ENCODE data around the gene CABP2. TPM values are rescaled to one million over a fixed set of nuclear protein-coding genes. Genes with fewer than 3 reads are reported as not detected.
A peak's percentile ranks its signal among the peaks of the same experiment; 100 is the strongest.
"Not testable (repeated sequence)": the region's sequence is repeated elsewhere in the genome, so short reads cannot be mapped to it uniquely, and the experiment has no call there.

Gene CABP2
- total RNA-seq, 2 experiments from 2014 or later = not detected

DNA sequence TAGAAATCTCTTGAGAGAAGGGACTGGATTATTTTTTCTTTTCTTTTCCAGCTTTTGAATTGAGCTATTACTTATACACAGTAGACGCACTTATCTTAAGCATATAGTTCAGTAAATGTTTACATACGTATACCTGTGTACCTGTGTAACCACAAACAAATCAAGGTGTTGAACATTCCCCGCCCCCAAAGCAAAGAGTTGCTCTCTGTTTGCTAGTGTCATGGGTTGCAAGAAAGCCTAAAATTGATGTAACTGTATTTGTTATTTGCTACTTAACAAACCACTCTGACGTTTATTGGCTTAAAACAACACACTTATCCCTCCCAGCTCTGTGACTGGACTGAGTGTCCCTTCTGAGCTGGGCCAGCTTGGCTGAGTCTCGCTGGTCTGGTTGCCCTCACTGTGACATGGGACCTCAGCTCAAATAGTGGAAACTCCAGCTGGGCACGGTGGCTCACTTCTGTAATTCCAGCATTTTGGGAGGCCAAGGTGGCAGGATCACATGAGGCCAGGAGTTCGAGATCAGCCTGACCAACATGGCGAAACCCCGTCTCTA lies 25.4 kb upstream of the CABP2 start:
- Mint-ChIP-seq H3K27ac (no peak overlapping the region), H3K36me3 (no peaks in the 10 kb centered on the region), H3K4me1 (no peaks in the 10 kb centered on the region), H3K27me3 (peaks cover 26% of the 10 kb centered on the region), H3K9me3 (ENCODE audit: low read depth) (no peaks in the 10 kb centered on the region), H3K4me3 (no peak overlapping the region)
- DNase-seq (no peak), ATAC-seq (no peak)
- CTCF ChIA-PET = no interaction called here

DNA sequence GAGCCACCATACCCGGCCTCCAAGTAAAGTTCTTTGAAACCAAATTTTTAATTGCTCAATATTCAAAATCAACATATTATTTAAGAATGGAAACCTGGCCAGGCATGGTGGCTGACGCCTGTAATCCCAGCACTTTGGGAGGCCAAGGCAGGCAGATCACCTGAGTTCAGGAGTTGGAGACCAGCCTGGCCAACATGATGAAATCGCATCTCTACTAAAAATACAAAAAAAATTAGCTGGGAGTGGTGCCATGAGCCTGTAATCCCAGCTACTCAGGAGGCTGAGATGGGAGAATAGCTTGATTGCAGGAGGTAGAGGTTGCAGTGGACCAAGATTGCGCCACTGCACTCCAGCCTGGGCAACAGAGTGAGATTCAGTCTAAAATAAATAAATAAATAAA lies 24.9 kb upstream of the CABP2 start:
- H3K27ac Mint-ChIP-seq; DNase-seq; H3K4me1 Mint-ChIP-seq; ATAC-seq; H3K9me3 Mint-ChIP-seq (ENCODE audit: low read depth); H3K36me3 Mint-ChIP-seq; H3K4me3 Mint-ChIP-seq; CTCF ChIA-PET: not testable (repeated sequence)
- peaks cover 24% of the 10 kb centered on the region for H3K27me3 Mint-ChIP-seq

DNA sequence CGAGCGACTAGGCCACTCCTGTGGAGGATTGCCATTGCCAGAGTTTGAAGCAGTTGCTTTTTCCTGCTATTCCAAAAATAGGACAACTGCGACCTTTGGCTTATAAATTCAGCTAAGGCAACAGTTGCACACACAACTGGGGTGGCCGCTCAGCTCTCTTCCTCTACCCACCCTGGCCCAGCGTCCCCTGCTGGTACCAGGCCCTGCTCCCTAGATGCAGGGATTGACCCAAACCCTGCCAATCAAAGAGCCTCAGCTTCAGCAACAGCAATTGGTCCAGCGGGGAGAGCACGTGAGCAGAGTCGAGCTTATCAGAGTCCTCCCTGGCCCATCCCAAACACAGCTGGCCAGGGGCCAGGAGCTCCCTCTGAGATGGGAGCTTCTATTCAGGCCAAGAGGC lies 22.0 kb upstream of the CABP2 start:
- no peaks in the 10 kb centered on the region for H3K9me3 Mint-ChIP-seq (ENCODE audit: low read depth)
- CTCF ChIA-PET = interaction anchor here (1.1 kb wide), 1 partner anchor 27 kb away, joined by 3 read pairs; no protein-coding TSS in a partner anchor
- no peaks in the 10 kb centered on the region for H3K4me1 Mint-ChIP-seq
- no peak for DNase-seq
- ATAC-seq = no peak
- peaks cover 4% of the 10 kb centered on the region for H3K27me3 Mint-ChIP-seq
- H3K4me3 Mint-ChIP-seq = no peak overlapping the region
- H3K36me3 Mint-ChIP-seq = no peaks in the 10 kb centered on the region
- no peak overlapping the region for H3K27ac Mint-ChIP-seq

DNA sequence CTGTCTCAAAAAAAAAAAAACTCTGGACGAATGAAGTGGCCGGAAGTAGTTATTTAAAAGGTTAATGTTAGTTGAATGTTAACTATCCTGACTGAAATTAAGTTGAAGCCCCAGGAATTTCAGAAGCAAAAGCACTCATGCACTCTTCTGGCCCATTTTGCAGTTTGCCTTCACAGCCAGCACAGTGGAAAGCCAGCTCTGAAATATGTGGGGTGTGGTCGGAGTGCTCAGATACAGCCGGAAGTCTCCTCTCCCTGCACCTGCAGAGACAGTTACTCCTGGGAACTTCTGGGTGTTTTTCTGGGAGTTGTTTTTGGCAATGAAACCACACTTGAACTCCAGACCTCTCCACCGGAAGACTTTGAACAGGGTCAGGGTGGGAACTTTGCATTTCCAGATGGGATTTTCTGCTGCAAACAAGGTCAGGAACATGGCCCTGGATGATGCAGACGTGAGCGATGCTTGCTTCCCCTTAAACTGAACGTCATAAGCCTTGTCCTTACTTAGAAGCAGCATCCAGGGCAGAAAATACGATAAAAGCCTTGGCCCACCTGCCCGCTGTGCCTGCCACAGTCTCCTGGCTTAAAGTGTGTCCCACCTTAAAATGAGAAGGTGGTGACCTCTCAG lies 21.5 kb upstream of the CABP2 start:
- peaks cover 2% of the 10 kb centered on the region for H3K27me3 Mint-ChIP-seq
- no peak overlapping the region for H3K4me3 Mint-ChIP-seq
- H3K9me3 Mint-ChIP-seq (ENCODE audit: low read depth) = no peaks in the 10 kb centered on the region
- CTCF ChIA-PET = interaction anchor here (1.1 kb wide), 1 partner anchor 27 kb away, joined by 3 read pairs; no protein-coding TSS in a partner anchor
- H3K36me3 Mint-ChIP-seq = no peaks in the 10 kb centered on the region
- no peak overlapping the region for H3K27ac Mint-ChIP-seq
- ATAC-seq (no peak), DNase-seq (no peak)
- no peaks in the 10 kb centered on the region for H3K4me1 Mint-ChIP-seq

DNA sequence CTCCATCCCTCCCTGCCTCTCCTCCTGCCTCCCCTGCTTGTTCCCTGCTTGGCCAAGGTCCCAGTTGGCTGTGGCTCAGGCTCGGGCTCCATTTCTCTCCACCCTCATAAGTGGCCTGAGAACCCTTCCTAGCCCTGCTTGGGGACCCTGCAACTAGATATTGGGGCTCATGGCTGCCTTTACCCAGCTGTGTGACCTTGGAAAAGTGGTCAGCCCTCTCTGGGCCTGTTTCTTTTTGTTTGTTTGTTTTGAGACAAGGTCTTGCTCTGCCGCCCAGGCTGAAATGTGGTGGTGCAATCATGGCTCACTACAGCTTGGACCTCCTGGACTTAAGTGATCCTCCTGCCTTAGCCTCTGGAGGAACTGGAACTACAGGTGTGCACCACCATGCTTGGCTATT lies 20.3 kb upstream of the CABP2 start:
- Mint-ChIP-seq H3K4me1 (no peaks in the 10 kb centered on the region), H3K9me3 (ENCODE audit: low read depth) (no peaks in the 10 kb centered on the region), H3K27me3 (peaks cover 2% of the 10 kb centered on the region), H3K36me3 (no peaks in the 10 kb centered on the region), H3K4me3 (no peak overlapping the region), H3K27ac (no peak overlapping the region)
- ATAC-seq (no peak), DNase-seq (no peak)
- CTCF ChIA-PET = no interaction called here

DNA sequence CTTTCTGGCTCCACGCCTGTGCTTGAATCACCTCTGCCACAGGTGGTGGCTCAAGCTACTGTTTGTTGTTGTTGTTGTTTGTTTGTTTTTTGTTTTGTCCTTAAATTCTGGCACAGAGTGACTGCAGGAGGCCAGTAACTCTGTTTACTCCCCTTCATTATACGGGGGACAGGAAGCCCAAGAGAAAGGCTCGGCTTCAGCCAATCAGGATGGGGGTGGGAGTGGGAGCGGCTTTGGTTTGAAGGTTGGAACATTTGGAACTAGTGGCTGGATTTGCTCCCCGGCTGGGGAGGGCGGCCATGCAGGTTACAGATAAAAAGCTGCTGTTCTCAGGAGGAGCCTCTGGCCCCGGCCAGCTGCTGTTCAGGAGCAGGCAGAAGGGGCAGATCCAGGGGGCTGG lies 19.7 kb upstream of the CABP2 start:
- Mint-ChIP-seq H3K27me3 (peaks cover 2% of the 10 kb centered on the region), H3K4me1 (no peaks in the 10 kb centered on the region), H3K36me3 (no peaks in the 10 kb centered on the region), H3K9me3 (ENCODE audit: low read depth) (no peaks in the 10 kb centered on the region), H3K4me3 (no peak overlapping the region), H3K27ac (no peak overlapping the region)
- no peak for DNase-seq
- CTCF ChIA-PET = no interaction called here
- ATAC-seq = no peak

DNA sequence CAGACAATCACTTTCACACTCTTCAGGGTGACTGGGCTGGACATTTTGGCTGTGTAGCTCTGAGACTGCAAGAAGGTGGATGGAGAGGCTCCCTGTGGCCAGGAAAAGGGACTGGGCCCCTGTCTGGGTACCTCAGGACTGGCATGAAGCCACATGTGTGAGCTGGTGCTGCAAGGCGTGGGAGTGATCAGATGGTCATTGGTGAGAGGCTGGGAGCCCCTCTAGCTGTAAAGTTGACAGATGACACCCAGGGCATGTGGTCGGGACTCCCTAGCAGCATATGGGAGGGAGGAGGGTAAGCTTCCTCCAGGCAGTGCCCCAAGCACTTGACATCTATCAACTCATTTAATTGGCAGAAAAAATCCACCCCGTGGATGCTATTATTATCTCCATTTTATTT lies 18.9 kb upstream of the CABP2 start:
- H3K4me3 Mint-ChIP-seq = no peak overlapping the region
- ATAC-seq (no peak), DNase-seq (no peak)
- no peaks in the 10 kb centered on the region for H3K4me1 Mint-ChIP-seq
- peaks cover 2% of the 10 kb centered on the region for H3K27me3 Mint-ChIP-seq
- H3K36me3 Mint-ChIP-seq = no peaks in the 10 kb centered on the region
- H3K9me3 Mint-ChIP-seq (ENCODE audit: low read depth) = no peaks in the 10 kb centered on the region
- no peak overlapping the region for H3K27ac Mint-ChIP-seq
- CTCF ChIA-PET = interaction anchor here (1.7 kb wide), 1 partner anchor 30 kb away, joined by 4 read pairs; no protein-coding TSS in a partner anchor

DNA sequence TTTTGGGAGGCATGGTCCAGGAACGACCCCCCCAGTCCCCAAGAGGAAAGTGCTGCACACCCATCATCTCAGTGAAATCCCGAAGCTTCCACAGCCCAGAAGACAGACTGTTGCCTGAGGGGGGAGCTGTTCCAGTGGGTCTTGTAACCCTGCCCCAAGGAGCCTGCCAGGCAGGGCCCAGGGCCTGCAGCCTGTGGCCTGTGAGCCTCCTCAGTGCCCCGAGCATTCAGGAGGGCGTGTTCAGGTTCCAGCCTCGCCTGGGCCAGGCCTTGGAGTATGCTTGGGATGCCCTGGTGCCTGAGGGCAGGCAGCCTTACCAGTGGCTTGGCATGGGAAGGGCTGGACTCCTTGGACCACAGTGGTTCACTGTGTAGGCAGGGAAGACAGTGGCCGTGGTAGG lies 18.0 kb upstream of the CABP2 start:
- ATAC-seq (no peak), DNase-seq (no peak)
- no peaks in the 10 kb centered on the region for H3K27me3 Mint-ChIP-seq
- H3K4me1 Mint-ChIP-seq = no peaks in the 10 kb centered on the region
- CTCF ChIA-PET = interaction anchor here (0.5 to 1.7 kb wide), 2 partner anchors 31 to 748 kb away, joined by 3 to 4 read pairs; no protein-coding TSS in a partner anchor
- H3K9me3 Mint-ChIP-seq (ENCODE audit: low read depth) = no peaks in the 10 kb centered on the region
- no peaks in the 10 kb centered on the region for H3K36me3 Mint-ChIP-seq
- H3K27ac Mint-ChIP-seq = no peak overlapping the region
- no peak overlapping the region for H3K4me3 Mint-ChIP-seq

DNA sequence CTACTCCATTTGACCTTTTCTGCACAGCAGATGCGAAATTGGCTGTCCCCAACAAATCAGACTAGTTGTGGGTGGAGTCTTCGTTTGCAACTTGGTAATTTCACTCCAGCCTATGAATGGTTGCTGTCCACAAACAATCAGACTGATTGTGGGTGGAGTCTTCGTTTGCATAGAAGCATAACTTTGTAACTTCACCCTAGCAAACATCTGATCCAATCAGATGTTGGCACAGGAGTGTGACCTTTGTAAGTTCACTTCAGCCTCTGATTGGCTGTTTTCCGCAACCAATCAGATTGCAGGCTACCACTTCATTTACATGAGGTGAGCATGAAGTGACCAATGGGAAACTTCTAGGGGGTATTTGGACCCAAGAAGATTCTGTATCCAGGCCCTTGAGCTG lies 16.3 kb upstream of the CABP2 start:
- Mint-ChIP-seq H3K36me3 (no peaks in the 10 kb centered on the region), H3K27me3 (no peaks in the 10 kb centered on the region), H3K27ac (no peak overlapping the region), H3K4me1 (no peaks in the 10 kb centered on the region), H3K4me3 (no peak overlapping the region), H3K9me3 (ENCODE audit: low read depth) (peaks cover 1% of the 10 kb centered on the region)
- no peak for ATAC-seq
- CTCF ChIA-PET = interaction anchor here (0.6 kb wide), 1 partner anchor 12 kb away, joined by 3 read pairs; no protein-coding TSS in a partner anchor
- DNase-seq = no peak

DNA sequence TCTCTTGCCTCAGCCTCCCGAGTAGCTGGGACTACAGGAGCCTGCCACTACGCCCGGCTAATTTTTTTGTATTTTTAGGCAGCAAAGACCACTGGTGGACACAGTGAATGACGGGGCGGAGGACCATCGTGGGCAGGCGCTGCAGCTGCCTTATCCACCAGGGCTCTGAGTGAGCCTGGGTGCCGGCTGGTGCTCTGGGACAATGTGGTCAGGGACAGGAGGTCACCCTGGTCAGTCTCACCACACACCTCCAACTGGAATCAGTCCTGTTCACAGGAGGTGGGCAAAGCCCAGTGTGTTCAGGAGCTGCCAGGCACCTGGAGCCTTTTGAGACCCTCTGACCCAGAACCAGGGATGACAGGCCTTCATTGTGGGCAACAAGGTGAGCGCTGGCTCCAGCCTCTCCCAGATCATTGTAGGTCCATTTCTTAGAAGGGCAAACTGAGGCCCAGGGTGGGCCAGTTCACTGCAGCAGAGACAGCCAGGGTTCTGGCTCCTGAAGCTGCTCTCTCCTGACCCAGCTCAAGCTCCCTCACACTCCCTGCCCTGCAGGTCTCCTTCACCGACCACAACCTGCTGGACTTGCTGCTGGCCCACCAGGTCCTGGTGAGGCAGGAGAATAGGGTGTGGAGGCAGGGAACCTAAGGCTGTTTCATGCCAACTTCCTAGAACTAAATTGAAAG lies 15.7 kb upstream of the CABP2 start:
- DNase-seq (peak; percentile 29), ATAC-seq (no peak)
- CTCF ChIA-PET = no interaction called here
- no peak overlapping the region for H3K4me3 Mint-ChIP-seq
- H3K27me3 Mint-ChIP-seq = no peaks in the 10 kb centered on the region
- H3K4me1 Mint-ChIP-seq = no peaks in the 10 kb centered on the region
- H3K9me3 Mint-ChIP-seq (ENCODE audit: low read depth) = peaks cover 5% of the 10 kb centered on the region
- H3K27ac Mint-ChIP-seq = no peak overlapping the region
- H3K36me3 Mint-ChIP-seq = peaks cover 1% of the 10 kb centered on the region

DNA sequence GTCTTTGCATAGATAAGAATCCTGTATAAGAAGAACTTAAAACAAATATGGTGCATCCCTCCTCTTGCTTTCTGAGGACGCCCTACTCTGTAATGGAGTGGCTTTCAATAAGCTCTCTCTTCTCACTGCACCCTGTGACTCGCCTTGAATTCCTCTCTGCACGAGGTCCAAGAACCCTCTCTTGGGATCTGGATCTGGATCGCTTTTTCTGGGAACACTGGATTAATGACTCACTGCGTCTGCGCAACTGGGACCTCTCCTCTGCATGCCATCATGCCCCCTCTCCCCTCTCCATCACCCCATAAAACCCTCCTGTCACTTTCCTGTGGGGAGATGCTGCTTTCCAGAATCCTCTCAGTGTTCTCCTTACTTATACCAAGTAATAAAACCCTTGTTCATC lies 15.1 kb upstream of the CABP2 start:
- peaks cover 2% of the 10 kb centered on the region for H3K27me3 Mint-ChIP-seq
- H3K9me3 Mint-ChIP-seq (ENCODE audit: low read depth) = peaks cover 9% of the 10 kb centered on the region
- no peak overlapping the region for H3K27ac Mint-ChIP-seq
- no peak overlapping the region for H3K4me3 Mint-ChIP-seq
- H3K4me1 Mint-ChIP-seq = no peaks in the 10 kb centered on the region
- ATAC-seq (no peak), DNase-seq (no peak)
- CTCF ChIA-PET = no interaction called here
- H3K36me3 Mint-ChIP-seq = peaks cover 4% of the 10 kb centered on the region

DNA sequence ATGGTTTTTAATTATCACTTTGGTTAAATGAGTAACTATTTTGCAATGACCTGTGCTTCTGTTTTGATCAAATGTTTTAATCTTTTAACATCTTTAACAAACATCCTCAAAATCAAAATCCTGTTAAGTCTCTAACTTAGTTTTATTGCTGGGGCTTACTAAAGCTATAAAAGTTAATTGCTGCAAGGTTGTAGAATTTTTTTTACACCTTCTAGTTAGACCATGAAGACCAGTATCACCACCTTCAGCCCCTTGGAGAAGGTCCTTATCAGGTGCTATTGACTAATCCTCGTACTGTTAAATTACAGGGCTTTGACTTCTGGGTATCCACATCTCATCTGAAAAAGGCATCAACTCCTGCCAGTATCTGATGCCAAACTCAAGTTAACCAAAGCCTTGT lies 12.3 kb upstream of the CABP2 start:
- H3K4me1 Mint-ChIP-seq = no peaks in the 10 kb centered on the region
- DNase-seq (no peak), ATAC-seq (no peak)
- H3K27ac Mint-ChIP-seq = no peak overlapping the region
- CTCF ChIA-PET = no interaction called here
- peaks cover 4% of the 10 kb centered on the region for H3K36me3 Mint-ChIP-seq
- peaks cover 2% of the 10 kb centered on the region for H3K27me3 Mint-ChIP-seq
- H3K4me3 Mint-ChIP-seq = no peak overlapping the region
- H3K9me3 Mint-ChIP-seq (ENCODE audit: low read depth) = peaks cover 11% of the 10 kb centered on the region

DNA sequence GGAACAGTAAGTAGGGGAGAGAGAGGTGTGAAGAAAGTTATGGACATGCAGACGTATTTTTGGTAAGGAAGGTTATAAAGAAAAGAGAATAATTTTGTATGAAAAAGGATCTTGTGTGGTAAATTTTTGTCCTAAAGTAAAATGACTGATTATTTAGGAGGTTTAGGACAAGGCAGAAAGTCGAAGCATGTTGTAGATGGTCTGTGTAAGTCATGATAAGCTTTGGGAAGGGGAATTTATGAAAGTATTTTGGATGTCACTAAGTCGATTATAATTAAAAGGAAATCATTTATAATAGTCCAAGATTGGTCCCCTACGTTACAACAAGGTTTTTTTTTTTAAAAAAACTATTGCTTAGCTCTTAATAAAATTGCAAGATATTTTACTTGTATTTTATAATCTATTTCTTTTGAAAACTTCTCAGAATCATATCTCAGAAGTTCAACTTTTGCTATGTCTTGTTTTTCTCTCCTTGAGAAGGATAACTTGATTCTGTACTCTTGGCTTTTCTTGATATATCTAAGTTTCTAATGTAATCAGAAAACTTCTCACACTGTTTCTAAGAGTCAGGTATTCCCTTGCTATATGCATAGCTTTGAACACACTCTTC lies 10.9 kb upstream of the CABP2 start:
- DNase-seq (no peak), ATAC-seq (no peak)
- Mint-ChIP-seq H3K36me3 (peaks cover 4% of the 10 kb centered on the region), H3K9me3 (ENCODE audit: low read depth) (peaks cover 11% of the 10 kb centered on the region), H3K4me3 (no peak overlapping the region), H3K27me3 (peaks cover 2% of the 10 kb centered on the region), H3K27ac (no peak overlapping the region), H3K4me1 (no peaks in the 10 kb centered on the region)
- CTCF ChIA-PET = no interaction called here

DNA sequence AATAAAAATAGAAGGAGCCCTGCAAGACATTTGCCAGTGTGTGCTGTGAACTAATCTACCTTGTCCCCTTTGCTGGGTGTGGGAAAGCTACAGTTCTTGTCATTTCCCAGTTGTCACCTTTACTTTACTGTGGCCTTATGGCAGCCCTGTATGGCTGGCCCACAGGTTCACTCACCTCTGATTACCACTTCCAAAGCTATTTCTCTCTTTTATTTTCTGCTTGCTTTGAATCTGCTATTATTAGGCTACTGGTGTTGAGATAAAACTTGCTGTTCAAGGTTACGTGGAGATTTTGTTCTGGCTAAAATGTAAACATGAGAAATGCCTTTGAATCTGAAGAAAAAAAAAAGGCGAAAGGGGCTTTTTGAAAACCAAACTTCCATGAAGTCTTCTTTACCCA lies 9.6 kb upstream of the CABP2 start:
- Mint-ChIP-seq H3K36me3 (peaks cover 4% of the 10 kb centered on the region), H3K4me3 (no peak overlapping the region), H3K9me3 (ENCODE audit: low read depth) (peaks cover 11% of the 10 kb centered on the region), H3K27me3 (peaks cover 4% of the 10 kb centered on the region), H3K27ac (no peak overlapping the region), H3K4me1 (no peaks in the 10 kb centered on the region)
- ATAC-seq = no peak
- CTCF ChIA-PET = no interaction called here
- DNase-seq = no peak
